Thyroid gland (tissue), 4 donors: ENCODE results near the gene SALL3.

Experiments
- POLR2A ChIP-seq, 2 donors: fragments of 450-650 bp; IDR thresholded peaks; one replicate each; pipeline ENCODE4 v1.6.1; 2017; ENCODE audit warnings: antibody characterized with exemption in 2 of 2, mild to moderate bottlenecking in 2 of 2, moderate library complexity in 1 of 2
- TF ChIP-seq, protein P1 (sequence below), 6 experiments: fragments of 200-600 bp in 3 of 6; fragments of 450-650 bp in 3 of 6; sonication (generic) in 3 of 6; IDR thresholded peaks; one replicate each; pipeline ENCODE4 v1.5.1; 2016 to 2019; ENCODE audit warnings: antibody characterized with exemption in 6 of 6, mild to moderate bottlenecking in 2 of 6, inconsistent platforms in 1 of 6, moderate library complexity in 1 of 6

DNA sequence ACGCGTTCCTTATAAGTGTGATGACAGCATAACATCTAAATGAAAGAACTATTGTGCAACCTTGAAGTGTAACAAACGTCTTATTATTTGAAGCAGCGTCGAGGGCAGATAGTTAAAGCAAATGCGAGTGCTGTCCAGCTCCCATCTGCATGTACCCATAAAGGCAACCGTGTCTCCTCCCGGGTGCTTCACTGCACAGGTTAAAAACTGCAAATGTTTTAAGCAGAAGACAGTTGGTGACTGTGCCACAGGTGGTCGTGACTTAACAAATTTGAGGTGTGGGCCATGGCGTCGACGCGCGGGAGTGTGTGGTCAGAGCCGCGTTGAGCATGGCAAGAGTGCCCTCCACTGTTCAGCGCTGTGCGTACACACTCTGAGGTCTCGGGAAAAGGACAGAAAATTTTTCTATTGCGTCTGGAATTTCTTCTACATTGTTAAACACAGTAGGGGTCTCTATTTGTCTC, 6.4 kb downstream of the SALL3 start:
- TF ChIP-seq, protein P1, sequence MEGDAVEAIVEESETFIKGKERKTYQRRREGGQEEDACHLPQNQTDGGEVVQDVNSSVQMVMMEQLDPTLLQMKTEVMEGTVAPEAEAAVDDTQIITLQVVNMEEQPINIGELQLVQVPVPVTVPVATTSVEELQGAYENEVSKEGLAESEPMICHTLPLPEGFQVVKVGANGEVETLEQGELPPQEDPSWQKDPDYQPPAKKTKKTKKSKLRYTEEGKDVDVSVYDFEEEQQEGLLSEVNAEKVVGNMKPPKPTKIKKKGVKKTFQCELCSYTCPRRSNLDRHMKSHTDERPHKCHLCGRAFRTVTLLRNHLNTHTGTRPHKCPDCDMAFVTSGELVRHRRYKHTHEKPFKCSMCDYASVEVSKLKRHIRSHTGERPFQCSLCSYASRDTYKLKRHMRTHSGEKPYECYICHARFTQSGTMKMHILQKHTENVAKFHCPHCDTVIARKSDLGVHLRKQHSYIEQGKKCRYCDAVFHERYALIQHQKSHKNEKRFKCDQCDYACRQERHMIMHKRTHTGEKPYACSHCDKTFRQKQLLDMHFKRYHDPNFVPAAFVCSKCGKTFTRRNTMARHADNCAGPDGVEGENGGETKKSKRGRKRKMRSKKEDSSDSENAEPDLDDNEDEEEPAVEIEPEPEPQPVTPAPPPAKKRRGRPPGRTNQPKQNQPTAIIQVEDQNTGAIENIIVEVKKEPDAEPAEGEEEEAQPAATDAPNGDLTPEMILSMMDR (IDR thresholded peaks at IDR 0.05), result peak in 5 of 6 experiments; percentile 11 to 66 (median 51)
- TF ChIP-seq POLR2A (IDR thresholded peaks at IDR 0.05), result no peak
